ENCODE measurements around the gene CNKSR2.

Gene CNKSR2

DNA sequence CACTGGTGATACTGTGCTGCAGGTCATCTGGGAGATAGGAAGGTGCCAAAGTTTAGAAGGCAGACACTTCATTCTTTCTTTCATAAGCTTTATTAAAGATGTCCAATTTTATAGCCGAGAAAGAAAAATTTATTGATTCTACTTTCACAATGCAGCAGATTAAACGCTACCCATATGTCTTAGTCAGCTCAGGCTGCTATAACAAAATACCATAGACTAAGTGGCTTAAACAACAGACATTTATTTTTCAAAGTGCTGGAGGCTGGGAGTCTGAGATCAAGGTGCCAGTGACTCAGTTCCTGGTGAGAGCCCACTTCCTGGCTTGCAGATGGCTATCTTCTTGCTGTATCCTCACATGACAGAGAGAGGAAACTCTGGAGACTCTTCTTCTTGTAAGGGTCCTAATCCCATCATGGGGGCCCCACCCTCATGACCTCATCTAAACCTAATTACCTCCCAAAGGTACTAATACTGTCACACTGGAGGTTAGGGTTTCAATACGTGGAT is 317.3 kb downstream of the CNKSR2 start:
- no peak for DNase-seq

GRCh38 chrX:21698272-21698671 is 324.1 kb downstream of the CNKSR2 start:
- no peak for DNase-seq

- no peak for DNase-seq
Measured at GRCh38 chrX:21699136-21699535, 324.9 kb downstream of the CNKSR2 start.

DNA sequence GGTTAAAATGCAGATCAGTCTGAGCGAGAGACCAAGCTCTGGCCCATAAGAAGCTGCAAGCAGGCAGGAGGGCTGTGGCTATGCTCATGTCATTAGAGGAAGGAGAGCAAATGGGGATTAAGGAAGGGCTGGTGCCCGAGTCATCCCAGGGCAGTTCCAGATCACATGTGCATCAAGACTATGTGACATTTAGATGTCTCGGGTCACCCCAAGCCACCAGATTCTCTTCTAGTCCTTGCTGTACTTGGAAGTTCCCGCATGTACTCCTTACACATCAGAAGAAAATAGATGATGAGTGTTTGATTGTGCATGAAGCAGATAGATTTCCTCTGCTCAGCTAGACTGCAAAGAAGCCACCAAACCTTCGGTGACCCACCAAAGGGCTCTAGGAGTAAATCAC is 326.1 kb downstream of the CNKSR2 start:
- DNase-seq = no peak

GRCh38 chrX:21700967-21701366 is 326.7 kb downstream of the CNKSR2 start:
- no peak for DNase-seq

- DNase-seq = no peak
Measured at GRCh38 chrX:21702725-21703124, 328.5 kb downstream of the CNKSR2 start.
